Effector CD8-positive, alpha-beta T cell (primary cell): Measurements from ENCODE around the gene FAHD2A.
"Not testable (repeated sequence)": the region's sequence is repeated elsewhere in the genome, so short reads cannot be mapped to it uniquely, and the experiment has no call there.

ENCODE experiments used
- DNase-seq: peaks from one replicate; lab custom pipeline; 2025; lab: John Stamatoyannopoulos, UW

The FAHD2A gene

DNA sequence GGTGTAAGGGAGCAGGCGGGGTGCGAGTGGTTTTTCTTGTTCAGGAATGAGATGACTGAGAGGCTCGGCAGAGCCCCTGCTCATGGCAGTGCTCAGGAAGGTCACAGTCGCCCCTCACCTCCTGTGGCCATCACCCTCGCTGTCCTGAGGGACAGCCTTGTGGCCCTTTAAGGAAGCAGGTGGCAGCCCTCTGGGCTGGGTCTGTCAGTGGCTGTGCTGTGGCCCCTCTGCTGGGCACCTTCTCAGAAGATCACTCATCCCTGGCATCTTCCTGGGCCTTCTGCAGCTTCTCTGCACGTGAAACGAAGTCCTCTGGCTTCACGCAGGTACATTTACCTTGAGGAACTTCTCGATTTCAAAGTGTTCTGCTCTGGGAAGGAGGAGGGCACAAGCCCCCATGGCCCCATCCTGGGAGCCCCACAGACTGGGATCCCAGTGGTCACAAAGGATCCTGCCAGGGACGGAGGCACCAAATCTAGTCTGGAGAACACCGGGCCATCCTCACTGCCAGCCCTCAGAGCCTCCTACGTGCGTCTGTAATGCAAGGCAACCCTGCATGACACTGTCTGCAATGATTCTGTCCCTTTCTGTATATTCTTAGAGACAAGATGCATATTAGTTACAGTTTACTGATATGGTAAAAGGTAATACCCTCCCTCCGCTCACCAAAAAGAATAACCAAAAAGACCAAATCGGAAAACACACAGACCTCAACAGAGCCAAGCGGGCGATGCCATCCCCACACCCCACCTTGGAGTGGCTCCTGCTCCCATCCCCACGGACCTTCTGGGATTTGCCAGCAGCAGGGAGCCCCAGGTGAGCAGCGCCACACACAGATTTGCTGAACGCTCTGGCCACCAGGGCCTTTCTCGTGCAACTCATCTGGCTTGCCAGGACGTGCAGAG, 25.9 kb upstream of the FAHD2A start:
- no peak for DNase-seq

DNA sequence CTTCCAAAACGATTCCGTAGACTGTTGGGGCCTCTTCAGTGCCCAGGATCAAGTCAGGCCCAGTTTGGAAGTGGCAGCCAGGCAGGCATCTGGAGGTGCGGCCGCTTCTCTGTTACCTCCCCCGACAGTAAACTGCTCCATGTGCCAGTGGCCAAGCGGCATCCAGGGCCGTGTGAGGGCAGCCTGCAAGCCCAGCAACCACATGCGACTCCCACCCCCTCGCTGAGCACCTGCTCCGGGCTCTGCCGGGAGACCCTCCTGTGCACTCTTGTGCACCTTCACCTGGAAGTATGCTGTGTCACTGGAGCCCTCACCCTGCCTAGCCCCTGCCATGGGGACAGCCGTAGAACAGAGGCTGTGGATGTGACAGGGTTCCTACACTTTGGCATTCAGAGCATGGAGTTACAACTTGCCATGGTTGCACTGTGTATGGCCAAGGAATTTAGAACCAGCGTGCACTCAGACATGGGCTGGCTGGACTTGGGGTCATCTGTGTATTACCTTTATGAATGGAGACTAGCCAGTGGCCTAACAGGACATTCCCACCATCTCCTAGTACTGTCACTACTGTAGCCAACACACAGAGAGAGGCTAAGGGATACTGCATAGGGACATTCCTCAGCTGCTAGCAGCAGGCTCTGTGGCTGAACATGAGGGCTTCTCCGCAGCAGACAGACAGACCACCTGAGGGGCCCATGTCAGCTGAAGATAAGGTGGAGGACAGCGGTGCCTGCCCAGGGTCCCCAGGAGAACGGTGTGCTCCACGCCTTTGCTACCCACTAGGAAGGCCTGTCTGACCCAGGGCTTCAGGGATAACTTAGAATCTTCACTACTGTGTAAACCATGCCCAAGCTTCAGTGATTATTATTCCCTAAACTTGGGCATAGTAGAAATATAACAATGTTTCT, 25.0 kb upstream of the FAHD2A start:
- DNase-seq = no peak

DNA sequence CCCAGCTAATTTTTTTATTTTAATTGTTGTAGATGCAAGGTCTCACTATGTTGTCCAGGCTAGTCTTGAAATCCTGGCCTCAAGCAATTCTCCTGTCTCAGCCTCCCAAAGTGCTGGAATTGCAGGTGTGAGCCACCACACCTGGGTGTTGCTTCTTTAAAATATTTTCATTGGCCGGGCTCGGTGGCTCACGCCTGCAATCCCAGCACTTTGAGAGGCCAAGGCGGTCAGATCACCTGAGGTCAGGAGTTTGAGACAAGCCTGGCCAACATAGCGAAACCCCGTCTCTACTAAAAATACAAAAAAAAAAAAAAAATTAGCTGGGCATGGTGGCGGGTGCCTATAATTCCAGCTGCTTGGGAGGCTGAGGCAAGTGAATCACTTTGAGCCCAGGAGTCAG, 24.2 kb upstream of the FAHD2A start:
- not testable (repeated sequence) for DNase-seq

DNA sequence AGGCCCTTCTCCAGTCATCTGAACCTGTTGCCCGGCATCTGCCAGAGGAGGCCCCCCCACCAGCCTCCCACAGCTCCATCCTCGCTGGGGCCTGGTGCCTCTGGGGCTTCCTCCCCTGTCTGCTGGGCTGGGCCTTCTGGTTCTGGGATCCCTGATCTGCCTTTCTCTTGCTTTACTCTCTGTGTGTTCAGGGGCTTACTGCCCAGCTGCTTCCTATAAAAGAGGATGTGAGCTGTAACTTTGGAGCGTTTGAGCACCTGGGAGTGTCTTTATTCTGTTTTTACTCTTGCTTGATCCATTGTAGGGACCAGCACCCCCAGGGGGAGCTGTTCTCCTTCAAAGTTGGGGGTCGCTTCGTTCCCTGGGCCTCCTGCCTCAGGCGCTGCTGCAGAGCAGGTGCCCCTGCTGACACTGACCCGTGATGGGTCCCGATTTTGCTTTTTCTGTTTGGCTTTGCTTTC, 23.1 kb upstream of the FAHD2A start:
- DNase-seq = no peak

DNA sequence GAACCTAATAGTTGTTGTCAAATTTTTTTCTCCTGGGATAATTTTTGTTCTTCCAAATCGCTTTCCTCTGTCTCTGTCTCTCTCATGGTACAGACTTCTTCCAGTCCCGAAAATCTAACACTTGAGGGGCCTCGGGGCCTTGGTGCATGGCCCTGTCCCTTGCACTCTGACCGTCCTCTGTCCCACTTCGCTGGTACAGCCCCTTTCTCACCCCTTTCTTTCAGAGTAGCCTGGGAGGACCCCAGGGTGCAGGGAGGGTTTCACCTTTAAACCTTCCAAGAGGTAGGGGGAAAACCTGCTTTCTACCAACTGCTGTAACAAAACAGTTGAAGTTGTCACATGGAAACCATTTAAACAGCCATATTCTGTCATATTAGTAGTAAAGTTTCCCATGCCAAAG, 22.2 kb upstream of the FAHD2A start:
- DNase-seq = no peak

DNA sequence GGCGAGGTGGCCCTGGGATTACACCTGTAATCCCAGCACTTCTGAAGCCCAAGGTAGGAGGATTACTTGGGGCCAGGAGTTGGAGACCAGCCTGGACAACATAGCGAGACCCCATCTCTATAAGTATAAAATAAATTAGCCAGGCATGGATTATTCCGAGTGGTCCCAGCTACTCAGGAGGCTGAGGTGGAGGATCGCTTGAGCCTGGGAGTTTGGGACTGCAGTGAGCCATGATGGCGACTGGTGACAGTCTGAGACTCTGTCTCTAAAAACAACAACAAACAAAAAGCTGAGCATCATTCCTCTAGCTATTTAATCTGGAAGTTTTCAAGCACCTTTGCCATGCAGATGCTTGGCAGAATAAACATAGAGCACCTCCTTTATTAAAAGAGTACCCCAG, 21.8 kb upstream of the FAHD2A start:
- no peak for DNase-seq

DNA sequence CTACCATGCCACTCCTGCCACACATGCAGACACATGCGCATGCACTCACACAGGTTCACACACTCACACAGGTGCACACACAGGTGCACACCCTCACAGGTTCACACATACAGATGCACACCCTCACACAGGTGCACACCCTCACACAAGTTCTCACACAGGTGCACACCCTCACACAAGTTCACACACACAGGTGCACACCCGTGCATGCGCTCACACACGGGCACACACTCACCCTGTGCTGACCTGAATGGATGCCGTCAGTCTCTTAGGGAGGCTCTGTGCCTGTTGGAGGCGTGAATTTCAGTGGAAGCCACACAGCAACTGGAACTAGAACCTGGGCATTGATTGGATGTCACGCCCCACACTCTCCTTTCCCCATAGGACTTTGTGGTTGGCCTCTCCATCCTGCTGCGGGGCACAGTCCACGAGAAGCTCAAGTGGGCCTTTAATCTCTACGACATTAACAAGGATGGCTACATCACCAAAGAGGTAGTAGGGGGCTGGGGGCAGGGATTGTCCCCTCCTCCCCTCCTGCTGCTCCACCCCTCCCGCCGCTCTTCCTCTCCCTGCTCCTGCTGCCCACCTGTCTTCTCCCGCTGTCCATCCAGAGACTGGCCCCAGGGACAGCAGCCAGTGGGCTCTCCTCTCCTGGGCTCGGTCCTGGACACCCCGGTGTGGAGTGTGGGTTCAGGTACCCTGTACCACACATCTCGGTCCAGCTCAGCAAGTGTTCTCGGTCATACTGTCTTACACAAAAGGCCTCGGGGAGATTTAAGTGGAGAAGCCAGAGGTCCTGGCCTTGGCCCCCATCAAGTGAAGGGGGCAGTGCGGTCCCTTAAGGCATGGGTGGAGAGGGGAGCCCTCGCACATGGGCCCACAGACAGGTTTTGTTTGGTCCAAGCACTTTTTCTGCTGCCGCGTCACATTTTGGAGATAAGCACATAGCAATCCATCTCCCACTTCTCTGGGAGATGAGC, 21.0 kb upstream of the FAHD2A start:
- DNase-seq = no peak

DNA sequence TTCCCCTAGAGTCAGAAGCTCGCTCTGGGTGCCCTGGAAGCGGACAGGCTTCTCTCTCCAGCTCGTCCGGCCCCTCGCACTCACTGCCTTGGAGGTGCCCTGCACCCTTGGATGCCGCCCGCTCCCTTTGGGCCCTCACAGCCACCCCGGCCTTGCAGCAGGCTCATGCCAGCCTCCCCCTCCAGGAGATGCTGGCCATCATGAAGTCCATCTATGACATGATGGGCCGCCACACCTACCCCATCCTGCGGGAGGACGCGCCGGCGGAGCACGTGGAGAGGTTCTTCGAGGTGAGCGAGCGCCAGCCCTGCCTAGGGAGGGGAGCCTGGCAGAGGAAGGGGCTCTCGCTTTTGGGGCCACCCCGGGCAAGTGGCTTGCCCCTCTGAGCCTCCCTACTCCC, 20.3 kb upstream of the FAHD2A start:
- DNase-seq = no peak

DNA sequence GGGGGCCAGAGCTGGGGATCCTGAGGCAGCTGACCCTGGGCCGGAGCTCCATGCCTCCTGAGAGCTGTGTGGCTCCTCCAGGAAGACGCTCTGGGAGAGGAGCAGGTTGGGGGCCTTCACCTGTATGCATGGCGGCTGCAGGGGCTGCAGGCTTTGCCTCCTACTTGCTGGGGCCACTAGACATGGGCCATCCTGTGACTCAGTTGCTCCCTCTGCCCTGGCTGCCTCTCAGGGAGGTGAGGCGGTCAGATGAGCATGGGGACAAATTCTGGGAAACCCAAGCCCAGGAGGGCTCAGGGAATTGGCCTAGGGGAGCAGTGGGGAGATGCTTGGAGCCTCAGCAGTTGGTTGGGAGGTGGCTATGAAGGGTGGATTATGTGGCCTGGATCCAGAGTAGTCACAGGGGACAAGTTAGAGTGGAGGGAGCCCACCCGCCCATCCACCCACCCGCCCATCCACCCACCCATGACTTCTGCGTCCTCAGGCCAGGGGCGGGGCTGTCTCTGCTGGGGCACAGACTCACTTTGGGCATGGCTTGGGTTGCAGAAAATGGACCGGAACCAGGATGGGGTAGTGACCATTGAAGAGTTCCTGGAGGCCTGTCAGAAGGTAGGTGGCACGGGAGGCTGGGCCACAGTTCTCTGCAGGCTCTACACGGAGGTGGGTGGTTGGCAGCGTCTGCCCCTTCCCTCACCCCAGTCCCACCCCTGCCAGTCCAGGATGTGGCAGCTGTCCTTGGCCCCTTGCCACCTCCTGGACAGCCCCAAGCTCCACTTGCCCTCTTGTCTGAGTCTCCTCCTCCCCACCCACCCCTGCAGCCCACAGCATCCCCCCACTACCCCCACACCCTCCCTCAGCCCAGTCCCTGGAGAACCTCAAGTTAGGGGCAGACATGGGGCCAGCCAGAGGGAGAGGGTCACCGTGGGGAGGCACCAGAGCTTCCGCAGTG, 19.5 kb upstream of the FAHD2A start:
- no peak for DNase-seq

DNA sequence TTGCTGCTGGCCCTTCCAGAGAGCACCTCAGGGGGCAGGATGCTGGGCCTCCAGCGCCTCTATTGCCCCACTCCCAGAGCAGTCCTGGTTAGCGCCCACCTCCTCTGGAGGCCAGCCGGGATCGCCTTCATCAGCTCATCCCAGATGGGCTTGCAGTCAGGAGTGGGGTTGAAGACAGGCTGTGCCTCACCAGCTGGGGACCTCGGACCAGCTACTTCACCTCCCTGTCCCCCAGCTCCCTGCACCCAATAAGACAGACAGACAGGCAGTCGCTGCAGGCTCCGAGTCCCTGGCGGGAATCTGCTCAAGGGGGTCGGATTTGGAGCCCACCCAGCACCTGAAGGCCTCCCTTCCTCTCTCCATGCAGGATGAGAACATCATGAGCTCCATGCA, 18.9 kb upstream of the FAHD2A start:
- DNase-seq = no peak

DNA sequence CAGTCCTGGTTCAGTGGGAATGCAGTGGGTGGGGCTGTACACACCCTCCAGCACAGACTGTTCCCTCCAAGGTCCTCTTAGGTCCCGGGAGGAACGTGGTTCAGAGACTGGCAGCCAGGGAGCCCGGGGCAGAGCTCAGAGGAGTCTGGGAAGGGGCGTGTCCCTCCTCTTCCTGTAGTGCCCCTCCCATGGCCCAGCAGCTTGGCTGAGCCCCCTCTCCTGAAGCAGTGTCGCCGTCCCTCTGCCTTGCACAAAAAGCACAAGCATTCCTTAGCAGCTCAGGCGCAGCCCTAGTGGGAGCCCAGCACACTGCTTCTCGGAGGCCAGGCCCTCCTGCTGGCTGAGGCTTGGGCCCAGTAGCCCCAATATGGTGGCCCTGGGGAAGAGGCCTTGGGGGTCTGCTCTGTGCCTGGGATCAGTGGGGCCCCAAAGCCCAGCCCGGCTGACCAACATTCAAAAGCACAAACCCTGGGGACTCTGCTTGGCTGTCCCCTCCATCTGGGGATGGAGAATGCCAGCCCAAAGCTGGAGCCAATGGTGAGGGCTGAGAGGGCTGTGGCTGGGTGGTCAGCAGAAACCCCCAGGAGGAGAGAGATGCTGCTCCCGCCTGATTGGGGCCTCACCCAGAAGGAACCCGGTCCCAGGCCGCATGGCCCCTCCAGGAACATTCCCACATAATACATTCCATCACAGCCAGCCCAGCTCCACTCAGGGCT, 17.5 kb upstream of the FAHD2A start:
- no peak for DNase-seq

DNA sequence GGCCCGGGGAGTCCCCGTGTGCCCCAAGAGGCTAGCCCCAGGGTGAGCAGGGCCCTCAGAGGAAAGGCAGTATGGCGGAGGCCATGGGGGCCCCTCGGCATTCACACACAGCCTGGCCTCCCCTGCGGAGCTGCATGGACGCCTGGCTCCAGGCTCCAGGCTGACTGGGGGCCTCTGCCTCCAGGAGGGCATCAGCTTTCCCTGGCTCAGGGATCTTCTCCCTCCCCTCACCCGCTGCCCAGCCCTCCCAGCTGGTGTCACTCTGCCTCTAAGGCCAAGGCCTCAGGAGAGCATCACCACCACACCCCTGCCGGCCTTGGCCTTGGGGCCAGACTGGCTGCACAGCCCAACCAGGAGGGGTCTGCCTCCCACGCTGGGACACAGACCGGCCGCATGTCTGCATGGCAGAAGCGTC, 16.9 kb upstream of the FAHD2A start:
- DNase-seq = no peak

DNA sequence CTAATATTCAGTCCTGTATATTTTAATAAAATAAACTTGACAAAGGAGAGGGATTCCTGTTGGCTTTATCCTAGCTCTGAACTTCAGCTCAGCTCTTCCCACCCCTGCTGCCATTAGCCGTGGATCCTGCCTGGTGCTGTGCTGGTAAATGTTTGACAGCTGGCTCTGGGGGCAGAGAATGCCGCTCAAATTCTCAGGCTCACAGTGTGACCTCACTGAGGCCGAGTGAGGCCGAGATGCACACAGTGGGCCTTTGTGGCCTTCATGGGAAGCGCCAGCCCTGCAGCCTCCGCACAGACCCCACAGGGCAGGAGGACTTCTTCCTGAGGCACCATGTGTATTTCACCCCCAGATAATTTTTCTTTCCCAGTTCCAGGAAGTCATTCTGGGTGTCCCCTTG, 16.5 kb upstream of the FAHD2A start:
- DNase-seq = no peak

DNA sequence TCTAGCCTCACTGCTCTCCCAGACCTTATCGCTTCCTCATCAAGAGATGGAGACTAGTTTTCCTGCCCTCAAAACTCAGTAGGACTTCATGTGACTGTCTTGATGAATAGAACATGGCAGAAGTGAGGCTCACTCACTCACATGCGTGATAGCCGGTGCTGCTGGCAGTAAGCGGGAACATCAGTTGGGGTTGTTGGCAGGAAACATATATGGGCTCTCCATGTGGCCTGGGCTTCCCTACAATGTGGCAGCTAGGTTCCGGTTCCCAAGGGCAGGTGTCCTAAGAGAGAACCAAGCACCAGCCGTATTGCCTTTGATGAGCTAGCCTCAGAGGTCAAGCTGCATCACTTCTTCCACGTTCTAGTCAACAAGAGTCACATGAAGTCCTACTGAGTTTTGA, 15.2 kb upstream of the FAHD2A start:
- no peak for DNase-seq

DNA sequence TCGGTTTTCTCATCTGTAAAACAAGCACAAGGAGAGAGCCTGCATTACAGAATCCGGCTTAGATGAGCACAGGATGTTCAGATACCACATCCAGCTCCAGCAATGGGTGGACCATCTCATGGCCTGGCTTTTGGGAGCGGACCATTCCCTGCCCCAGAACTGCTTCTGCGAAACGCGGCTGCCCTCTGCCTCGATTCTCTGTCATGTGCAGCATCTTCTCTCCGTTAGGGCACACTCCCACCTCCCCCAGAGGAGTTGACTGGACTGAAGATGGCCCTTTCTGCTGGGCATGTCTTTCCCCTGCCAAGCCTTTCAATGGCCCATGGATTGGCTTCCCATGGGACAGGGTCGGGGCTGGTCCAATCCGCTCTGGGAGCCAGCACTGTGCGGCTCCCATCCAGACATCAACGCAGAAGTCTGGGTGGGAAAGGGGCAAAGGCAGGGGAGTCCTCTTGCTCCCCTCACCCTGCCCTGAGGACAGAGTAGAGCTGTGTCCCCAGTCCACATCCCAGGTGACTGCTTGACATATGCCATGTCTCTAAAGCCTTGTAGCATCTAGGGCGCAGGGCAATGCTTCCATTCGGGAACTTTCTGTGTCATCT, 14.3 kb upstream of the FAHD2A start:
- no peak for DNase-seq

DNA sequence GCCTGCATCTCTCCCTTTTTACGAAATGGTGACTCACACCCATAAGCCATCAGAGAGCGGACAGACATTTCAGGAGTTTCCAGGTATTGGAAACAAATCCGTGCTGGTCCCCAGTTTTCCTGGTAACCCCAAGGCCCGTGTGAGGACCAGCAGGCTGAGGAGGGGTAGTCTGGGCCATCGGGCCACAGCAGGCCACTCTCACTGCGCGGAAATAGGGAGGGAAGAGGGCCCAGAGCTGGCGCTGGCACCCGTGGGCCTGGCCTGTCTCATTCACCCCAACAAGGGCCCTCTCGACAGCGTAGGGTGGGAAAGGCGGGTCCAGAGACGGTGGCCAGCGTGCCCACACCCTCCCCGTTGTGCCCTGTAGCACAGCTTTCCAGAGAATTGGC, 13.7 kb upstream of the FAHD2A start:
- DNase-seq = no peak

DNA sequence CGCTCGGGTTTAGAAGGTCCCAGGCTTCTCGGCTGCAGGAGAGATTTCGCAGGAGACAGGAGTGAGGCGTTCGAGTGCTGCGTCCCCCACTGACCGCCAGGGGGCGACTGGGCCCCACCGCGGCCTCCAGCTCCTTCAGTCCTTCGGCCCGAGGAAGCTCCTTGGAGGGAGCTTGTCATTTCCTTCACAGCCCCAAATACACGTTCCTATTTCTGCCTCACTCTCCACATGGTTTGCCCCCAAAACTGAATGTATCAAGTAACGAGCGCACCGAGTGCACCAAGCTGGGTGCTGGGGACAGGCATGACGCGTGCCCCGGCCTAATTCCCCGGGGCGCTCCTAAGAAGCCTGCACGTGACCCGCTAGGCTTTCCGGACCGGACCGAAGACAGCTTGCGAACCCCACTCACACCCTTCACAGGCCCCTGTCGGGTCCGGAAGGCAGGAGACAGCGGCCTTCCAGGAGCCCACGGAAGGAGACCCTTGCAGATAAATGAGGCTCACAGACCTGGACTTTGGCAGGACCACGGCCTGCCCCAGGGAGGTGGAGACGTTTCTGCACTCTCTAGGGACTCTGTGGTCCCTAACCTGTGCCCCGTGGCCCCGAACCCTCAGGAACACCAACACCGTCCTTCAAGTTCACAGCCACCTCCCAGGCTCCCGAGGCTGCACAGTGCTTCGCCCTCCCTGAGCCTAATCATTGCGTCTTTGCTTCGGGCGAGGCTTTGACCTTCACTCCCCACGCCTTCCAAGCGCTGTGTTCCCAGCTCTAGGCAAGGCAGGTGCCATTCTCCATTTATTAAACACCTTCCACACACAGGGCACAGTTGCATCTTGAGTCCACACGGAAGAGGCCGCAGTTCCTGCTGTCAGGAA, 13.0 kb upstream of the FAHD2A start:
- no peak for DNase-seq

DNA sequence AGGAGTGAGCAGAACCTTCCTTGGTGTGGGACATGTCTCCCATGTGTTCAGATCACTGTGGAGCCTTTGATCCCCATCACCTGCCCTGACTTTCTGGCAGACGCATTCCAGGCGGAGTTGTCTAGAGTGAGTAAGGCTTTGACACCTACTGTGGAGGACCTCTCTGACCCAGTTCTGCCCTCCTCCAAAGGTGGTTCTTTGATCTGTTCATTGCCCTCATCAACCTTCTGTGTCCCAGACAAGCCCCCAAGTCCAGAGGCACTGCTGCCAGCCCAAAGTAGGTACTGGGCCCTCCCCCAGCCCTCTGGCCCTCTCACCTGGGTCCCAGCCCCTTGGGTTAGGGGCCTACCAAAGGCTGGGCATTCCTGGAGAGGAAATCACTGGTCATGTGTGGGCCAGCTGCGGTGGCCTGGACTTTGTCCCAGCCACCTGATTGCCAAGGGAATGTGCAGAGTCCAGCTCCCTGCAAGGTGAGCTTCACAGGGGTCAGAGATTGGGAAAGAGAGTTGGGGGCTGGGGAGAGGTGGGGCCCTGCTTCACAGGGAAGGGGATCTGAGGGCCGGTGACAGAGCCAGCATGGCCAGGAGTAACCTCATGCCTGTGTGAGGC, 12.1 kb upstream of the FAHD2A start:
- DNase-seq = no peak
